ENCODE data around the gene ATP11A.
"Not testable (repeated sequence)": the region's sequence is repeated elsewhere in the genome, so short reads cannot be mapped to it uniquely, and the experiment has no call there.

Gene ATP11A

DNA sequence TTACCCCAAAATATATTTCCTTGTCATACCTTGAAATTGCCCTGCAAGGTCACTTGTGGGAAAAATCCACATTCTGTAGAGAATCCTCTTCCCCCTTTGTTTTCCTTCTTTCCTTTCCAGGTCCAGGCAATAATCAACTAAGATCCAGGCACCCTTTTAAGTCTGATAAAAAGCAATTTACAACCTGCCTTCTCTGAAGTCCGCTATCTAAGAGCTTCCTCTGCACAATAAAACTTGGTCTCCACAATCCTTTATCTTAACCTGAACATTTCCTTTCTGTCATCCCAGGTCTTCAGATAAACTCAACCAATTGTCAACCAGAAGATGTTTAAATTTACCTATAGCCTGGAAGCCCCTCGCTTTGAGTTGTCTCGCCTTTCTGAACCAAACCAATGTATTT lies 19.5 kb downstream of the ATP11A start:
- not testable (repeated sequence) for DNase-seq (ENCODE audit: low spot score)

DNA sequence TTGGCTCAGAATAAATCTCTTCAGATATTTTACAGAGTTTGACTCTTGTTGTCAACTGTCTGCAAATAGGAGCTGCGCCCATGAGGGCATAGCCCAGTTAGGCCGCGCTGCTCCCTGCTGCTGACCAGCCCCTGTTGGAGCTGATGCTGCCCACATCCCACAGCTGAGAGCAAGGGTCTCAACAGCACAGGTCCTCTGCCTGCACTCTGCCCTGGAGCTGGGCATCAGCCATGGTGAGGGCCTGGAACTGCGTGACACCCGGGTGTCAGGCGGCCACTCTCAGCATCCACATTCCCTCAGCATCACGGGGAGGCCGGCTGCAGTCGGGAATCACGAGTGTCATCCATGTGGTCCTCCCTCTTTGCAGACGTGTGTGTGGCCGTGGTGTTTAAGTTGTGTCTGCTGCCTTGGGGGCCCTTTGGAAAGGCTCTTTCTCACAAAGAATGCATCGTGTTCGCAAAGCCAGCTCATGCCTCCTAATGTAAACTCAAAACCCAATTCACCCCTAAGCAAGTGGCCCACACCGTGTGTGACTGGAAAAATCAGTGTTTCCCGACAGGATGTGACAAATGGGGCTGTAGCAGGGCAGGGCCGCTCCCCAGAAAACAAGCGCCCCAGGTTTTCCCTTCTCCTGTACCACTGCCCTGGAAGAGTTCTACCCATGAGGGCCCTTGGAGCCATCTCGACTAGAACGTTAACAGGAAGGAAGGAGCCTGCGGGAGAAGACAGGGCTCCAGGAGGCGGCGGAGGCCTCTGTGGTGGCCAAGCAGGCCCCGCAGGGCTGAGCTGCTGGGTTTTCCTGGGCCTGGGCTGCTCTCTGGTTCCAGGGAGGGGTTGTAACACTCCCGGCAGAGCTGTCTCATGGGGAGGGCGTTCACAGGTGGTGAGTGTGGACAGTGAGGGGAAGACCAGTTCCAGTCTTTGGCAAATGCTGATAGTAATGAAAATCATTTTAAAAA lies 20.3 kb downstream of the ATP11A start:
- DNase-seq (ENCODE audit: low spot score): no peak

DNA sequence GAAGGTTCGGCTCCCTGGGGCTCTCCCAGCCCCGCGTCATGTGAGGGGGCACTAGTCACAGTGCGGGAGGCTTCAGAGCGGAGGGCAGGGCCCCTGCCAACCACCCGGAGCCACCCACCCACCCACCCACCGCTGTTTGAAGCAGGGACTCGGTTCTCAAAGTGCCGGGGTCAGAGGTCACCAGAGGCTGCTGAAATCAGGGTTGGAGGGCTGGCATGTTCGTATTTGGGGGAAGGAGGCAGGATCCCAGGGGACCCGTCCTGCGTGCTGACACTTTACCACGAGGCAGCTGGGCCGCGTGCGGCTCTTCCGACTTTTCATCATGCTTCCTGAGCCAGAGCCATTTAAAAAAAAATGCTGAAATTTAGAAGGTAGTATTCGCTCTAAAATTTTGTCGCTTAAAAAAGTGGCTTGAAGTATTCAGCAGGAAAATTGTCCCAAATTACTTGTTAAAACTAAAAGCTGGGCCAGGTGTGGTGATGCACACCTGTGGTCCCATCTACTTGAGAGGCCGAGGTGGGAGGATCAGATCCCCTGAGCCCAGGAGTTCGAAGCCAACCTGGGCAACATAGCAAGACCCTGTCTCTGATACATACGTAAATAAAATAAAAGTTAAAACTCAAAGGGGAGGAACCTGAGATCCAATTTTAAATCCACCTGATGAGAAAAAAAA lies 21.2 kb downstream of the ATP11A start:
- no peak for DNase-seq (ENCODE audit: low spot score)

GRCh38 chr13:112711528-112712265 lies 21.9 kb downstream of the ATP11A start:
- DNase-seq (ENCODE audit: low spot score): peak; percentile 80

GRCh38 chr13:112712451-112713207 lies 22.8 kb downstream of the ATP11A start:
- no peak for DNase-seq (ENCODE audit: low spot score)

GRCh38 chr13:112713517-112714253 lies 23.8 kb downstream of the ATP11A start:
- no peak for DNase-seq (ENCODE audit: low spot score)

GRCh38 chr13:112714376-112715174 lies 24.7 kb downstream of the ATP11A start:
- no peak for DNase-seq (ENCODE audit: low spot score)

DNA sequence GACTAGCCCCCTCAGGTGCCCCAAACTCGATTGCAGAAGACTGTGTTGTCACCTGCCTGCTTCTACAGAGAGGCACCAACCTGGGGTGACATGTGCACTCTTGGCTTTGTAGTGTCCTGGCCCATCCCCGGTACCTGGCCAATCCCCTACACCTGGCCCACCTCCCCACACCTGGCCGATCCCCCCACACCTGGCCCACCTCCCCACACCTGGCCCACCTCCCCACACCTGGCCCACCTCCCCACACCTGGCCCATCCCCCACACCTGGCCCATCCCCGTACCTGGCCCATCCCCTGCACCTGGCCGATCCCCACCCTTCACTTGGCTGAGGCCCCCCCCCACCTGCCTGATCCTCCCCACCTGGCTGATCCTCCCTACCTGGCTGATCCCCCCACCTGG lies 25.4 kb downstream of the ATP11A start:
- no peak for DNase-seq (ENCODE audit: low spot score)

- no peak for DNase-seq (ENCODE audit: low spot score)
Measured at GRCh38 chr13:112715715-112716460, 26.1 kb downstream of the ATP11A start.

DNA sequence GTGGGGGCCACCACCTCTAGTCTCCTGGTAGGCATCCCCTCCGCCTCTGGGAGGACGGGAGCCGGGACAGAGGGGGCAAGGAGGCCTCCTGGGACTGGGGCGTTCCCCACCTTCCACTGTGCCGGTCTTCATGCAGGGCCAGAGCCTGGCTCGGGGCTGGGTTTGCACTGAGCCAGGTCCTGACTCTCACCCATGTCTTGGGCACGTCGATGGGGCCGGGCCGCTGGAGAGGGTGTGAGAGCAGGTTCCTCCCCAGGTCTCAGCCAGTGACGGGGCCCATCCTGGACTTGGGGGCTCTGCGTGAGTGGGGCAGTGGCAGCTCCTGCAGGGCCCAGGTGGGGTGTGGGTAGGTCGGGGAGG lies 26.6 kb downstream of the ATP11A start:
- no peak for DNase-seq (ENCODE audit: low spot score)

DNA sequence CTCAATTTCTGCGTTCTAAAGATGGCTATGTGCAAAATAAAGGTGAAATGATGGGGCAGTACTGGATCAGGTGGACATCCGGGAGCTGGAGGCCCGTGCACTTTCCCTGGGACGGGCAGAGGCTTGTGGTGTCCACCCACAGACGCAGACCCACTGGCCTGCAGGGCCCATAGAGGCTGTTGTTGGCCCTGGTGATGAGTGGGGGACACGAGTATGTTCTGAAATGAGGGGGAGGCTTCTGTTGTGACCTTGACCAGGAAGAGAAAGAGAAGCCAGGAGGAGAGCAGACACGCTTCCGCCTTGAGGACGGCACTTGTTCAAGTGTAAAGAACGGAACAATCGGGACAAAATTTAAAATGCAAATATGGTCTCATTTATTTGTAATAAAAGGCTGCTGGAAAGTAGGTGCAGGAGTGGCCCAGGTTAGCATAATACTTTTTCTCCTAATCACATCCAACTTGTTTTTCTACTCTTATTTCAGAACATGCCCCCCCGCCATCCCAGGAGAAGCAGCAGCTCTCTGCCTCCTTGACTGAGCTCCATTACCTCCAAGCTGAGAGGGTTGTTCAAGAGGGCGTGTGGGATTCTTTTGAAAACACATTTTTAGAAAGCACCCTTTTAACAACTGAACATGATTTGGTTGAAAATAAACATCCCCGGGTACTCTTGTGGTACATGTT lies 27.1 kb downstream of the ATP11A start:
- DNase-seq (ENCODE audit: low spot score): no peak

GRCh38 chr13:112718318-112718717 lies 28.5 kb downstream of the ATP11A start:
- DNase-seq (ENCODE audit: low spot score): no peak

DNA sequence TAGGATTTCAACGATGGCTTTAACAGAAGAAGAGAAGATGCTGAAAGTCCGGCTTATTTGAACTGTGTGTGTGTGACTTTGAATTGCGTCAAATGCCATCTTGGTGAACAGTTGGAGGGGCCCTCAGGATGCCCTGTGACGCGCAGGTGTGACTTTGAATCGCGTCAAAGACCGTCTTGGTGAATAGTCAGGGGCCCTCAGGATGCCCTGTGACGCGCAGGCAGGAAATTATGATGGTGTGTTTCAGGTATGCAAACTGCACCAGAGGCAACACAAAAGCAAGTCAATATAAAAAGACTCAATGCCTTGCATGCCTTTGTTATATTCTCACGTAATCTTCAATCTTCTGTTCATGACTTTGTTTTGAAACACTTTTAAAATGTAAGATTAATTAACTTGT lies 29.2 kb downstream of the ATP11A start:
- no peak for DNase-seq (ENCODE audit: low spot score)

DNA sequence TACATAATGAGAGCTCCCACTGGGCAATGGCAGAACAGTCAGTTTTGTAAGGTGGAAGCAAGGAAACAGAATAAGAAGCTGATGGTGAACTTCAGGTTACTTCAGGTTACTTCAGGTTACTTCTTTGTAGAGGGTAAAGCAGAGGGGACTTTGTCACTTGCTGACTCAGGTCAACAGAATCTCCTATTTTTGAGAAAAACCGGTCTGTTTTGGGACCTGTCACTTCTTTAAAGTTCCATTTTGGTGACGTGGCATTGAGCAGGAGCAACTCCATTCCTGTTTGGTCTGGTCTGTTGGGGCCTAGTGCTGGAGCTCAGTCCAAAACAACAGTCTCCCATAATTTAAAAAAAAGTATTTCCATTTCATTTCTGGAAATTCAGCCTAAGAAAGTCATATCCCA lies 29.7 kb downstream of the ATP11A start:
- no peak for DNase-seq (ENCODE audit: low spot score)

- no peak for DNase-seq (ENCODE audit: low spot score)
Measured at GRCh38 chr13:112720251-112720650, 30.4 kb downstream of the ATP11A start.

GRCh38 chr13:112720814-112721197 lies 31.0 kb downstream of the ATP11A start:
- DNase-seq (ENCODE audit: low spot score): no peak

GRCh38 chr13:112721198-112722104 lies 31.6 kb downstream of the ATP11A start:
- DNase-seq (ENCODE audit: low spot score): no peak
